ENCODE measurements around the gene ERFE.

GRCh38 chr2:238146884-238147544 is 11.8 kb upstream of the ERFE start:
- TF ChIP-seq CTCF (IDR thresholded peaks at IDR 0.05), result no peak
- TF ChIP-seq KAT7 (CRISPR knock-in tag; IDR thresholded peaks at IDR 0.05; ENCODE audit: borderline replicate concordance), result no peak
- no peak for TF ChIP-seq NR3C1 (CRISPR knock-in tag; conservative IDR thresholded peaks at IDR 0.05; ENCODE audit: low read depth)
- no peak for TF ChIP-seq SP1 (CRISPR knock-in tag; conservative IDR thresholded peaks at IDR 0.05)
- no peak for TF ChIP-seq MAX (CRISPR knock-in tag; IDR thresholded peaks at IDR 0.05)
- no peak for TF ChIP-seq CREM (CRISPR knock-in tag; IDR thresholded peaks at IDR 0.05)
- no peak for TF ChIP-seq JUN (CRISPR knock-in tag; IDR thresholded peaks at IDR 0.05)
- TF ChIP-seq GTF2I (CRISPR knock-in tag; conservative IDR thresholded peaks at IDR 0.05), result no peak
- no peak for TF ChIP-seq CREB1 (CRISPR knock-in tag; IDR thresholded peaks at IDR 0.05)
- TF ChIP-seq NR2C2 (CRISPR knock-in tag; IDR thresholded peaks at IDR 0.05), result no peak
- no peak for TF ChIP-seq NFE2L1 (CRISPR knock-in tag; IDR thresholded peaks at IDR 0.05)

Data from WTC11 (cell line).